HG03442 (cell line): ENCODE measurements around the gene ZNF655.
"Not testable (repeated sequence)": the region's sequence is repeated elsewhere in the genome, so short reads cannot be mapped to it uniquely, and the experiment has no call there.

ENCODE experiments used
- ATAC-seq: cut with Tn5 transposase; IDR thresholded peaks from one replicate; pipeline ENCODE4 v1.9.1; 2021; ENCODE audit warnings: mild to moderate bottlenecking, moderate library complexity; ENCODE audit not compliant: unreplicated experiment

ZNF655 gene

DNA sequence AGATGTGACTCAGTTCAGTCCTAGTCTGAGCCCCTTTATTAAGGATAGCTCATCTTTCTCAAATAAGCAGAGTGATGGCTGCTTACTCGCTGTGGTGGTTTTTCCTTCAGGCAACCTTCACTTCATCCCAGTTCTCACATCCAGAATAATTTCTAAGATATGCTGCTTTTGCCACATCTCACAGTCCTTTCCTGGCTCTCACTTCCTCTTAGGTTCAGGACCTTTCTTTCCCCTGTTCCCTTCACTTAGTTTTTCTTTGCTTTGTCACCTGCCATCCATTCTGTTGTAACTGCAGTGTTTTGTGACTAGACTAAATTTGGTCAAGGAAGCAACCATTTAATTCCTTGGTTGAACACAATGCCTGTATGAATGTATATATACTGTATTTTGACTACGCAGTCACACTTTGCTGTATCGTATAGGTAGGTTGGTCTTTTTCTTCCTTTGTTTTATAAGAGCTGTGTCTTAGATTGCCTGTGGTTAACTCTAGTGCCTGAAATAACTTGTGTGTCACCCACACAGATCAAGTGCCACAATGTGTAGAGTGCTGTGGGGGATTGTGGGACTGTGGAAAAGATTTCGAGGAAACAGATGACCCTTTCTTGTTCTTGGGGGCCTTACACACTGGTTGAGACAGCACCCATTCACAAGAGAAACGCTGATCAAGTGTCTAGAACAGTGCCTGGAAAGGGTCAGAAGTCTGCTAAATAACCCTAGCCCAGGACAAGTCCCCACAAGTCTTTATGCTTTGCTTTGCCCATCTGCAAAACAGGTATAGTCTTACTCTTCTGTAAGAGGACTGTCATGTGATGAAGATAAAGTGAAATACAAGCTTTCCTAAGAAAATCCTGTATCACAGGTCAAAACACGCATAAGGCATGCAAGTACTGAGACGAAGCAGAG lies 2.6 kb downstream of the ZNF655 start:
- no peak for ATAC-seq

DNA sequence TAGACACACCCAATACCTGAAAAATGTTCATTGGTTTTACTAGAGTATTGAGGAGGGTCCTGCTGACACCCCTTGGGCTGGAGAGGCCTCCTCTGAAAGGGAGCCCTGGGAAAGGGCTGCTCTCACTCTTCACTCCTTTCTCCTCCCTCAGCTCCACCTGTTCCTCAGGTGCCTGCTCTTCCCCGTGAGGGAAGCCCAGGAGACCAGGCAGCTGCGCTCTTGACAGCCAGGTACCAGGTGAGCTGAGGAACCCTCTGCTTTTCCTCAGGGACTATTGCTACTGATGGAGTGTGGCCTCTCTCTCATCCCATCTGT lies 3.3 kb downstream of the ZNF655 start:
- no peak for ATAC-seq

DNA sequence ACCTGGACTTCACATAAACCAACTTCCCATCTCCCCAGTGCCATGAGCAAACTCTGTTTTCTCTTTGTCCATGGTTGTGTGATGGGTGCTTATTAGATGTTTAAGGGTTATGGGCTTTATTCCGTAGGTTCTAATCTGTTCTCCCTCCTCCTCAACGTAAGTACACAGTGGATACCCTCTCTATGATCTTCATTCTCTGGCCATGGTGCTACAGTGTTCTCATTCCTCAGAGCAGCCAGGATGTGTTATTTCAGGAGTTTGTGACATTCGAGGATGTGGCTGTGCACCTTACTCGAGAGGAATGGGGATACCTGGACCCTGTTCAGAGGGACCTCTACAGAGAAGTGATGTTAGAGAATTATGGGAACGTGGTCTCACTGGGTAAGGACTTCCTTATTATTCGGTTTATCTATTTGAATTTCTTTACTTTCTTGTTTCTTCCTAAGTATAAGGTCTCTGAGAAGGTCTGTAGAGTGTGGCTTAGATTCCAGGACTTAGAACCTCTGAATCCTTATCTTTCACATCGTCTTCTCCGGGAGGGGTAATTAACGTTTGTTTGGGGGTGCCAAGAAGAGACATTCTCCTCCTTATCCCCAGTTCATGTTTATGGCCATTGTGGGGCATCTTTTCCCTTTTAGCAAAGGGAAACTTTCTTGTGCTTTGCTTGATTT lies 3.8 kb downstream of the ZNF655 start:
- no peak for ATAC-seq

DNA sequence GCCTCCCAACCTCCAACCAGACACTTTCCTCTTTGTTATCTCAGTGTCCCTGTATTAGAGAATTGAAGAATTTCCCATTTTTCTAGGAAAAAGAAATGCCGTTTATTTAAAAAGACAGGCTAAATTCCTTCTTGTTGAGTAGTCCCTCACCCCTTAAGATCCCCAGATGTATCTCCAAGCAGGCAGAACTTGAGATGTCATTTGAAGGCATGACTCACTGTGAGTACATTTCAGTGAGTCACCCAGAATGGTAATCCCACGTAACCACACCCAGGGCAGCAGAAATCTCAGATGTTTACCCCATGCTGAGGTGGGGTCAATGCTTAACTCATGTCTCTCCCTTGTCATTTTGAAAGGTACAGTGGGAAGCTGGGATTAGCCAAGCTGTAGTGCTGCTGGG lies 4.4 kb downstream of the ZNF655 start:
- ATAC-seq = no peak

DNA sequence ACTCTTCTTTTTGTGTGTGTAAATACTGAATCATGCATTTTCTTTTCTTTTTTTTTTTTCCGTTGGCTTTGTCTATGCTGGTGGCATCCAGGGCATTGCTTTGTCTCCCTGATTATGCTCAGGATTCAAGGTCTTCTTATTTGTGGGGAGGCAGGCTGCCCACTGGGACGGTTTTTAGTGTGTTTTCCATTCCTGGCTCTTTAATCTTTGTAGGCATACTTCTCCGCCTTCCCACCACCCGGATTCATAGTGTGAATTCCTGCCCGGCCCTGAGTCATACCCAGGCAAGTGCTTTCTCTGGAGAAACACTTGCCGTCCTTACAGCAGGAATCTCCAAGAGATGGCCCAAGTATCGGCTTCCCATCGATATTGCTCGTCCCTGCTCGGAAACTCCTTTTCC lies 5.2 kb downstream of the ZNF655 start:
- ATAC-seq = no peak

DNA sequence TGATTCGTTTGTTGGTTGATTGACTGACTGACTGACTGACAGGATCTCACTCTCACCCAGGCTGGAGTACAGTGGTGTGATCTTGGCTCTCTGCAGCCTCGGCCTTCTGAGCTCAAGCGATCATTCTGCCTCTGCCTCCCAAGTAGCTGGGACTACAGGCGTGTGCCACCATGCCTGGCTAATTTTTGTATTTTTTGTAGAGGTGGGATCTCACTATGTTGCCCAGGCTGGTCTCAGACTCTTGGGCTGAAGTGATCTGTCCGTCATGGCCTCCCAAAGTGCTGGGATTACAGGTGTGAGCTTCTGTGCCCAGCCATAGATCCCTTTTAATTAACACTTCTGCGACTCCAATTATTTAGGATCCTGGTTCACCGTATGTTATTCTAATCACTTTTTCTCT lies 10.3 kb downstream of the ZNF655 start:
- ATAC-seq = not testable (repeated sequence)

DNA sequence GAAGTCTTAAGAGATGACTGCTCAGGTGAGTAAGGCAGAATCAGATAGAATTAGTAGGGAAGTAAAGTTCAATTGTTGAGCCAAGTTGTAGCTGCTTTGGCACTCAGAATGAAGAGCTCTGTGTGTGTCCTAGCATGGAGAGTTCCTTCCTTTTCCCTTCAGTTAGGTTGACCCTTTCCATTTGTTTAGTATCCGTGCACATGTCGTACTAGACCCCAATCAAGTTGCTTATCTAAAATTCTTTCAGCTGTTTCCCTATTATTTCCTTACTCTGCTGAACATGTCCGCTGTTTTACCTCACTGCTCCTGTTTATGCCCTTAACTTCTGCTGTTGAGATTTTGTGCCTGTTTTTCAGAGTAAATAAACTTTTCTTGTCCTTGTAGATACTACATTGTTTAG lies 13.3 kb downstream of the ZNF655 start:
- no peak for ATAC-seq

DNA sequence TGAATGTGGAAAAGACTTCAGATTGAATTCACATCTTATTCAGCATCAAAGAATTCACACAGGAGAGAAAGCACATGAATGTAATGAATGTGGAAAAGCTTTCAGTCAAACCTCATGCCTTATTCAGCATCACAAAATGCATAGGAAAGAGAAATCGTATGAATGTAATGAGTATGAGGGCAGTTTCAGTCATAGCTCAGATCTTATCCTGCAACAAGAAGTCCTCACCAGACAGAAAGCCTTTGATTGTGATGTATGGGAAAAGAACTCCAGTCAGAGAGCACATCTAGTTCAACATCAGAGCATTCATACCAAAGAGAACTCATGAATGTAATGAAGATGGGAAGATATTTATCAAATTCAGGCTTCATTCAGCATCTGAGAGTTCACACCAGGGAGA lies 14.8 kb downstream of the ZNF655 start:
- ATAC-seq = no peak

DNA sequence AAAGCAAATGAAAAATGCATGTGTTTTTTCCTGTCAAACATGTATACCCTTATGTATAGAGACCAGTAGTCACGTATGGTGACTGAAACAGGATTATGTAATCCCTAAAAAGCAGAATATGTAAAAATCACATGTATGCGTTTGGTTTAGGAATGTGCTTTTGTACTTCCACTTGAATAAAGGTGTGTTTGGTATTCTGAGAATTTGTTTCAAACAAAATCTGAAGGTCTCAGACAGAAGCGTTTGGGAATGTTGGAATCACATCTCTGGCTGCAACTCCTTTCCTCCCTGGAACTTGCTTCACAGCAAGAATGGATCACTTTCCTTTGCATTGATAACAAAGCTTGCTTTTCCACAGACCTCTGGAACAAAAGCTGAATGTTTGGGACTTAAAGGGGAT lies 17.8 kb downstream of the ZNF655 start:
- no peak for ATAC-seq

DNA sequence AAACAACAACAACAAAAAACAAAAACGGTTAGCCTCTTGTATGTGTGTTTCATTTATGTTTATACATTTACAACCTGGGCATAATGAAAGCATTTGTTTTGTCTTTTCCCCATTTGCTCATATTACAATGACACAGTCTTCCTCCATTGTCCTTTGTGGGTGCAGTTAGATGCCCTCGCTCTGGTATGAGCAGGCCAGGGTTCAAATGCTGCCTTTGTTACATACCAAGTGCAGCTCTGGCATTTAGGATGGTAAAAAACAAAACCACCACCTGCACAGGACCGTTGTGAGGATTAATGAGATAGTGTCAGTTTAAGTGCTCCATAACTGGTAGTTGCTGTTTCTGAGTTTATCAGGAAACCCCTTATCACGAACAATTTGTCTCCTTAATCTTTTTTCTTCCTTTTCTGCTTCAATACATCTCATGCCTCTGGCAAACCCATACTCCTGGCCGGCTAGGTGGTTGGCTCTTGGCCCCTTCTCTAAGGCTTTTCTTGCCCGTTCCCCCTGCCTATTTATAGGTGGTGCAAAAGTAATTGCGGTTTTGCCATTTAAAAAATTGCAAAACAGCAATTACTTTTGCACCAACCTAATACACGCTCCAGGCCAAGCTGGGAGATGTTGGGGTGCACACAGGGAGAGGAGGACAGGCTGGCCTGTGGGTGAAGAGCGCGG lies 21.0 kb downstream of the ZNF655 start:
- ATAC-seq = no peak

DNA sequence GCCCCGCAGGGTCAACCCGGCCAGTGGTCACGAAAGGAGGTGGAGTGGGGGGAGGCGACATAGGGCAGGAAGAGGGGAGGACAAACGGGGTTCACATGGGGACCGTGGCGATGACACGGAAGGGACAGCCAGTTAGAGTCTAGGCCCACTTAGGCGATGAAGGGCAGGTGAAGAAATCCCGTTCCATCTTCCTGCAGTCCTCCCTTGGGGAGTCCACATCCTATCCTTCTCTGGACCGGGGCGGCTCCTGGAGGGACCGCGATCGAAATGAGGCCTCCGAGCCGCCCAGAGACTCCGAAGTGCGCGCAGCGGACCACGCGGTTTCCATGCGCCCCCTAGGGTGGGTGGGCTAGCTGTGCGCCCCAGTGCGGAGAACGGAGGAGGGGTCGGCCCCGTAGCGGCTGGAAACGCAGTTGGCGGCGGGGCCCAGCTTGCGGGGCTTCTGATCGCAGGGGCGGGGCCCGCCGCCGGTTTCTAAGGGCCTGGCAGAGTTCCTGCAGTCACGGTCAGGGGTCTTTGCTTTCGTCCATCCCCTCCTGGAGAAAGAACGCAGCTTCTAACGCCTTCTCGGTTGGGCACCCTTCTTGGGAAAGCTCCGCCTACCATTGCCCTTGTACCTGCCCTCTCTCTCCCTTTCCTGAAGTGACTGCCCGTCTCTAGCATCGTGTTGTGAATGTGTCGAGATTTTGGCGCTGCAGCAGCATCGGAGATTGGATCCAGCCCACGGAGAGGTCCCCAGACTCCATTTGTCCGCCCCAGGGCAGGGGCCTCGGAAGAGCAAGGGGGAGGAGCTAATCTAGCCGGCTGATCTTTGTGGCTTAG lies 21.7 kb downstream of the ZNF655 start:
- no peak for ATAC-seq

DNA sequence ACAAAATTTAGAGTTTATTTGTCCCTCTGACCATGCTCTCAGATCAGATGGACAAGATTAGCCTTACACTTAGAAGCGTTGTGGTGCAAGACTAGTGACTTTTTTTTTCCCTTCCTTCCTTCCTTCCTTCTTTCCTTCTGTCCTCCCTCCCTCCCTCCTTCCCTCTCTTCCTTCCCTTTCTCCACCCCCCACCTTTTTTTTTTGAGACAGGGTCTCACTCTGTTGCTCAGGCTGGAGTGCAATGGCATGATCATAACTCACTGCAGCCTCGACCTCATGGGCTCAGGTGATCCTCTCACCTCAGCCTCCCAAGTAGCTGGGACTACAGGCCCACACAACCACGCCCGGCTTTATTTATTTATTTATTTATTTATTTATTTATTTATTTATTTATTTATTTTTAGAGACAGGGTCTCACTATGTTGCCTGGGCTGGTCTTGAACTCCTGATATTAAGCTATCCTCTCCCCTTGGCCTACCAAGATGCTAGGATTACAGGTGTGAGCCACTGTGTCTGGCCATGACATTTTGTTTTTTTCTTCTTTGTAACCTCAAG lies 22.4 kb downstream of the ZNF655 start:
- not testable (repeated sequence) for ATAC-seq

DNA sequence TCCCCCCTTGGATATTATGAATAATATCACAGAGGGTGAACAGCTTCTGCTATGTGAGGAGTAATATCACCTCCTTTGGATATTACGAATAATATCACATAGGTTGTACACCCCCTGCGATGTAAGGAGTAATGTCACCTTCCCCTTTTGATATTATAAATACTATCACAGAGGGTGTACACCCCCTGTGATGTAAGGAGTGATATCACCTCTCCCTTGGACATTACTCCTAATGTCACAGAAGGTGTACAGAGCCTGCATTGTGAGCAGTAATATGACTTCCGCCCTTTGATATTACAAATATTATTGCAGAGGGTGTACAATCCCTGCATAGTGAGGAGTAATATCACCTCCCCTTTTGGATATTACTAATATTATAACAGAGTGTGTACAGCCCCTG lies 30.4 kb downstream of the ZNF655 start:
- ATAC-seq = no peak

DNA sequence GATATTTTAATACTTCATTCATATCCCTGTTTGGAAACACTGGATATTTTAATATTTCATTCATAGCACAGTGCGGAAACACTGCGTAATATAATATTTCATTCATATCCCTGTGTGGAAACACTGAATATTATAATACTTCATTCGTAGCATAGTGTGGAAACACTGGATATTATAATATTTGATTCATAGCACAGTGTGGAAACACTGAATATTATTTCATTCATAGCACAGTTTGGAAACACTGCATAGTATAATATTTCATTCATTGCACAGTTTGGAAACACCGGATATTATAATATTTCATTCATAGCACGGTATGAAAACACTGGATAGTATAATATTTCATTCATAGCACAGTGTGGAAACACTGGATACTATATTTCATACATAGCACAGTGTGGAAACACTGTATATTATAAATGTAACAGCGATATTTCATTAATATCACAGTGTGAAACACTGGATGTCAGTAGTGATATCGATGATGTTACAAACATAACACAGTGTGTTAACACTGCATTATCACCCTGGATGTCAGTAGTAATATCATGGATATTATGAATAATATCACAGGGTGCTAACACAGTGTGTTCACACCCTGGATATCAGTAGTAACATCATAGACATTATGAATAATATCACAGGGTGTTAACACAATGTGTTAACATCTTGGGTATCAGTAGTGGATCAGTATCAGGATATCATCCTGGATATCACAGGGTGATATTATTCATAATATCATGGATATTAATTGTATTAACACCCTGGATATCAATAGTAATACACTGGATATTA lies 36.7 kb downstream of the ZNF655 start:
- ATAC-seq = no peak

DNA sequence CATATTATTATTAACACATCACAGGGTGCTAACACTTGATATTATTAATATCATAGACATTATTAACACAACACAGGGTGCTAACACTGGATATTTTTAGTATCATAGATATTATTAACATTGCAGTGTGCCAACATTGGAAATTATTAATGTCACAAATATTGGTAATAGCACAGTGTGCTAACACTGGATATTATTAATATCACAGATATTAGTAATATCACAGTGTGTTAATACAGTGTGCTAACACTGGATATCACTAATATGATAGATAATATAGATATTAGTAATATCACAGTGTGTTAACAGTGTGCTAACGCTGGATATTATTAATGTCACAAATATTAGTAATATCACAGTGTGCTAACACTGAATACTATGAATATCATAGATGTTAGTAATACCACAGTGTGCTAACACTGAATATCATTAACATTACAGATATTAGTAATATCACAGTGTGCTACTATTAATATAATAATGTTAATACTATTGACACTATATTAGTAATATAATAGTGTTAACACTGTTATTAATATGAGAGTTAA lies 38.0 kb downstream of the ZNF655 start:
- ATAC-seq = no peak

DNA sequence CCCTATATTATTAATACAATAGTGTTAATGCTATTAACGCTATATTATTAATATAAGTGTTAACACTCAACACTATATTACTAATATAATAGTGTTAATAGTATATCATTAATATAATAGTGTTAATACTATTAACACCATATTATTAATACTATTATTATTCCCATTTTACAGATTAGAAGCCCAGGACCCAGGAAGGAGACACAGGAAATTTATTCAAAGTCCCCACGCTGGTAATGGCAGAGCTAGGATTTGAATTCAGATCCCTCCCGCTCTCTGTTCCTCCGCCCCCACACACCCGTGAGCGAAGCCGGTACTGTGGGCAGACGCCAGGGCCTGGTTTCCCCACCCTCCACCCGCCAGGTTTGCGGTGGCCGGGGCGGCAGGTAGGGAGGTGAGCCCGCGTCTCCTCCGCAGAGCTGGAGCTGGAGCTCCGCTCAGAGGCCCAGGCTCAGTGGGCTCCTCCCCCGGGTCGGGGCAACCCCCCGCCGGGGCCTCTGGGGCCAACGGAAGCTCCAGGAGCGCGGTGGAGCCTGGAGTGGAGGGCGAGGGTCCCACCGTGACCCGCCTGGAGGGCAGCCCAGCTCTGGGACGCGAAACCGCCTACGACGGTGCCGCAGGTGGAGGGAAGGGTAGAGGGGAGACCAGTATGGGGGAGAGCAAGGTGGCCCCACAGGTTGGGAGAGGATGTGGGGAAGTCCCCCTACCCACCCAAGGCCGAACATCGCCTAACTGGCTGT lies 39.5 kb downstream of the ZNF655 start, which contains the start of gene TMEM225B:
TSS of gene TMEM225B (plus strand) at position 506 of the 740 bp plus-strand sequence. CDS start 6,122 bp downstream, outside the sequence.
- no peak for ATAC-seq

DNA sequence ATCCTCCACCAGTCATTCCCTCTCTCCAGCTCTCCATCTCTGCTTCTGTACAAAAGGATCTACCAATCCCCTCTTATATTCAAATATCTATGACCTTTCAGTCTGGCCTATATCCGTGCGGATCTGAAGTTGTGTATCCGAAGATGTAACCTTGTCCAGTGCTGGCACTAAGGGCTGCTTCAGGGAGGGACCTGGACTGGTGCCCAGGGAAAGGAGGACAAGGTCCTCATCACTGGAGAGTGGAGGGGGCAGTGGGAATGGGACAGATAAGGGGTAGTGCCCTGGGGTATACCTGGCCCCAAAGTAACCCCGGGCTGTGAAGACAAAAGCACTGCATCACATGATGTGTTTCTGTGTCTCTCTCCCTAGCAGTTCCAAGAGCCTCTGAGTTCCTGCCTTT lies 41.4 kb downstream of the ZNF655 start:
- ATAC-seq = no peak

DNA sequence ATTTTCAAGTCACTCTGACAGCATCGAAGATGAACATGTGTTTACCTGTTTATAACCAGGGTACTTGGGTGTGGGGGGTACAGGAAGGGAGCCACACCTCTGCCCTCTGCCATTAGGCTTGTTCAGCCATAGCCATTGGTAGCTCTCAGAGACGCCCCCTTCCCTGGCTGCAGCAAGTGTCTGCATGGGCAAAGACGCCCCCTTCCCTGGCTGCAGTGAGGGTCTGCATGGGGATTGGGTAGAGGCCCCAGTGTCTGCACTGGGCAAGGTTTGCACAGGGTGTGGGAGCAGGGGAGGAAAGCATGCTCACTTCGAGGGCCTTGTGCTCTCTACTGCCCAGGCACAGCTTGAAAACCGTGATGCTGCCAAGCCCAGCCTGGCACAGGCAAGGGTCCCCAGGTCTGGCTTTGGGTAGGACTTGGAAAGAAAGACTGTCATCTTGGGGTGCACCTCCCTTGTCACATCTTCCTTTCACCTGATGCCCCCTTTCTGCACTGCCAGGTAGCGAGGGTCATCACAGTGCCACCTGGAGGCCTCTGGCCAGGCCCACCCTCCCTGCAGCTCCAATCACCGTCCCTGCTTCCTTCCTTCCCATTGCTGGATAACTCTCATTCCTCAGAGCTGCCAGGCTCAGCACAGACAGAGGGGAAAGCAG lies 43.3 kb downstream of the ZNF655 start:
- ATAC-seq = no peak
